Measurements from ENCODE around the gene TSPEAR.

- TF ChIP-seq, protein P1, sequence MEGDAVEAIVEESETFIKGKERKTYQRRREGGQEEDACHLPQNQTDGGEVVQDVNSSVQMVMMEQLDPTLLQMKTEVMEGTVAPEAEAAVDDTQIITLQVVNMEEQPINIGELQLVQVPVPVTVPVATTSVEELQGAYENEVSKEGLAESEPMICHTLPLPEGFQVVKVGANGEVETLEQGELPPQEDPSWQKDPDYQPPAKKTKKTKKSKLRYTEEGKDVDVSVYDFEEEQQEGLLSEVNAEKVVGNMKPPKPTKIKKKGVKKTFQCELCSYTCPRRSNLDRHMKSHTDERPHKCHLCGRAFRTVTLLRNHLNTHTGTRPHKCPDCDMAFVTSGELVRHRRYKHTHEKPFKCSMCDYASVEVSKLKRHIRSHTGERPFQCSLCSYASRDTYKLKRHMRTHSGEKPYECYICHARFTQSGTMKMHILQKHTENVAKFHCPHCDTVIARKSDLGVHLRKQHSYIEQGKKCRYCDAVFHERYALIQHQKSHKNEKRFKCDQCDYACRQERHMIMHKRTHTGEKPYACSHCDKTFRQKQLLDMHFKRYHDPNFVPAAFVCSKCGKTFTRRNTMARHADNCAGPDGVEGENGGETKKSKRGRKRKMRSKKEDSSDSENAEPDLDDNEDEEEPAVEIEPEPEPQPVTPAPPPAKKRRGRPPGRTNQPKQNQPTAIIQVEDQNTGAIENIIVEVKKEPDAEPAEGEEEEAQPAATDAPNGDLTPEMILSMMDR (IDR thresholded peaks at IDR 0.05; ENCODE audit: low read depth, low read length, poor library complexity, severe bottlenecking) = no peak
- TF ChIP-seq EZH2phosphoT487 (IDR thresholded peaks at IDR 0.05; ENCODE audit: borderline replicate concordance, low read length) = no peak
These were observed 135.3 kb downstream of the TSPEAR start for GRCh38 chr21:44576025-44576420.

Data from DOHH2 (cell line).